ENCODE measurements around the gene TM9SF3.
A peak's percentile ranks its signal among the peaks of the same experiment; 100 is the strongest.
"Not testable (repeated sequence)": the region's sequence is repeated elsewhere in the genome, so short reads cannot be mapped to it uniquely, and the experiment has no call there.

TM9SF3 gene

DNA sequence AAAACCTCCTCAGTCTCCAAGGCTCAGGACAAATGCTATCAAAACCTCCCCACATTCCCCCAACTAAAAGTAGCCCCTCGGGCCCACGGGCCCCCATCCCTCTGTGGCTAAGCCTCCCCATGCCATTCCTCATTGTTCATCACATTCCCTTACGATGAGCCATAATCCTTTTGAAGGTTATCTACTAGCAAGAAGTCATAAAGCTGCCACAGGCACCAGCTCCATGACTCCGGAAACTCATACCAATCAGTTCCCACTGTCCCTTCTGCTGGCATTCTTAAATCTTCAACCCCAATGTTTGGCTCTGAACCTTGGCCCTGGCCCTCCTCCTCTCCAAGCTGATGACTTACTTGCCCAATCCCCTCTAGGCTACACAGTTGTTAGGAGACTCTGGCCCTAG, 19.4 kb upstream of the TM9SF3 start:
- H3K27ac ChIP-seq: no peak overlapping the region
- DNase-seq (ENCODE audit: low read depth, low spot score): no peak

DNA sequence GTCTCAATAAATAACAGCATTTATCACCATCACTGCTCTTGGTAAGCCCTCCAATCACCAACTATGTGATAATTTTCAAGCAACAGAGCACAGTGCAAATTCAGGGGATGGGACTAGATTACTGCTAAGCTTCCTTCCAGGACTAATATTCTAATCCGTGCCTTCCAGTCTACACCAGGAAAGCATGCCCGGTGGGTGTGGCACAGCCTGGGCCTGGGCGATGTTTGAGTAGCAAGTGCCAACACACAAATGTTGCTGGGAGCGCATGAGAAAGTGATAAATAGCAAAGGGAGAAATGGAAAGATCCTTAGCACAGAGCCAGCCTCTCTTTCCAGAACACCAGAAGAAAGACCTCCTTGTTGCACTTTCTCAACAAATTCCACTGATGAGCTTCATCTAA, 13.5 kb upstream of the TM9SF3 start:
- H3K27ac ChIP-seq: no peak overlapping the region
- DNase-seq (ENCODE audit: low read depth, low spot score): no peak

DNA sequence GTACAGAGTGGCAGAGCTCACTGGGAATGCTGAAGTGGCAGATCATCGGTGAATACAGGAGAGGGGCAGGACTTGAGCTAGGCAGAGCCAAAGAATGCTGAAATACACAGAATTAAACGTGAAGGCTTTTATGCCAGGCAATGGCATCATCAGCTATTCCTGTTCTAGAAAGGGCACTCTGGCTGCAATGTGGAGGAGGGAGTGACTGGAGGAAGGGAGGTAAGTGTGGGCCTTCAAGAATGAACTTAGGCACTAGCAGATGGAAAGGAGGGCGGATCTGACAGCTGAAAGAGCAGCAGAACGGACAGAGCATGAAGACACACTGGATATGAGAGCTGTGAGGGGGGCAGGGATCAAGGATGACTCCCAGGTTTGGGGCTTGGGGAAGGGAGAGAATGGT, 12.0 kb upstream of the TM9SF3 start:
- no peak overlapping the region for H3K27ac ChIP-seq

DNA sequence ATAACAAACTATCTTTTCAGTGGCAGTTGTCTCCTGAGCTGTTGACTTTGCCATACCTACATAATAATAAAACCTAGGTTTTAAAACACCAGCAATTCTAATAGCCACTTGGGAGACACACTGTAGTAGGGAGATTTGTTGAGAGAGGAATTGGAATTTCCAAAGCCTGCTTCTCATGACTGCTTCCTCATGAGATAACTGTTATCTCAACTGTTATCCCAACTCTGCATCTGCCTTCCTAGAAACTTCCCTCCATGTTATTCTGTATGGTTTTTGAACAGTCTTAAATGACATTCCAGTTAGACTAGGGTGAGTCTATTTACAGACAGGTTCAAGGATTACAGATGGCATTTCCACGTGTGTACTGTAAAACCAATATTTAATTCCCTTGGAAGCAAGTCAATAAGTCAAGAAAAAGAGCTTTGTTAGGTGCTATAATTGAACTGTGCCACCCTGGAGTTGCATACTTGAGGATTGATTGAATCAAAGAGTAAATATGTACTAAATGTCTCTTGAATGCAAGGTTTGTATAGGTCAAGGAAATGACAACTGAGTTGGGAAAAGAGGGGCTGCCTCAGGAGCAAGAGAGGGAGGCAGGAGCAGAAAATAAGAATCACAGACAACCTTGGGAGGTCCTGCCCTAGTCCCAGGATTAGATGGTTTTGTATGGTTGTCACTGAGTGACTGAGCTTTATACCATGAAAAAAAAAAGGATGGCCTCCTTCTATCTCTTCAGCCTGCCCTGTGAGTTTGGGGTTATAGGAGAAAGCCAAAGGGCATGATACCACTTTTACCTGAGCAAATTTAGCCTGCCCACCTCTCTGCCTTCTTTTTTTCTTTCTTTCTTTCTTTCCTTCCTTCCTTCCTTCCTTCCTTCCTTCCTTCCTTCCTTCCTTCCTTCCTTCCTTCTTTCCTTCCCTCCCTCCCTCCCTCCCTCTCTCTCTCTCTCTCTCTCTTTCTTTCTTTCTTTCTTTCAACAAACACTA, 9.9 kb upstream of the TM9SF3 start:
- DNase-seq (ENCODE audit: low read depth, low spot score): no peak
- H3K27ac ChIP-seq: no peak overlapping the region

More for the DNA sequence above, 12.0 kb upstream of the TM9SF3 start:
- DNase-seq (ENCODE audit: low read depth, low spot score): no peak

DNA sequence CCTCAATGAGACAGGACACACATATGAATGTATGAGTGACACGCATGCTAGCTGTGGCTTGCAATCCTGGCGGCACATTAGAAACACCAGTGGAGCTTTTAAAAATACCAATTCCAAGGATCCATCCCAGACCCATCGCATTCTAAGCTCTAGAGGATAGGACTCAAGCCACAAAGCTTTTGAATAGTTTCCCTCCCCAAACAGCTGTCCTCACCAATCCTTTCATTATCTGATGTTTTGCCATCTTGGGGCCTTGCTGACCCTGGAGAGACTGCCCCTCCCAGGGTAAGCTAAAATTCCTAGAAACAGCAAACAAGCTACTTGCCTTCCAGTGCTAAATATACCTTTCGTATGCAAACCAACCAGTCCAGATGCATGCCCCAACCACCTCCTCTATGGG, 8.9 kb upstream of the TM9SF3 start:
- DNase-seq (ENCODE audit: low read depth, low spot score): no peak
- H3K27ac ChIP-seq: no peak overlapping the region

DNA sequence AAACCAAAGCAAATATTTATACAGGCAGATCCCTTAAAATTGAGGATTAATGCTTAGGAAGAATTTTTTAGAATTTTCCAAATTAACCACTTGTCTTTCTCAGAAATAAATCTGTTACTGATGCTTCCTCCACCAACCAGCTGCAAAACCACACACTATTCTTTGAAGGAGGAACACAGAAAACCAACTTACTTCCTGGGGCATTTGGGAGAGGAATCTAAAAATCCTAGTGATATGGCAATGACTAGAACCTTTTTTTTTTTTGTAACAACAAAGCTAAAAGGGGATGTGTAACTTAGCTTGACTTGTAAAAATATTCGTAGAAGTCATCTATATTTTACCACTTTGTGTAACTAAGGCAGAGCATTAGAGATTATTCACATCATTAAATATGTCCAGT, 5.1 kb upstream of the TM9SF3 start:
- H3K27ac ChIP-seq: no peak overlapping the region
- DNase-seq (ENCODE audit: low read depth, low spot score): no peak

DNA sequence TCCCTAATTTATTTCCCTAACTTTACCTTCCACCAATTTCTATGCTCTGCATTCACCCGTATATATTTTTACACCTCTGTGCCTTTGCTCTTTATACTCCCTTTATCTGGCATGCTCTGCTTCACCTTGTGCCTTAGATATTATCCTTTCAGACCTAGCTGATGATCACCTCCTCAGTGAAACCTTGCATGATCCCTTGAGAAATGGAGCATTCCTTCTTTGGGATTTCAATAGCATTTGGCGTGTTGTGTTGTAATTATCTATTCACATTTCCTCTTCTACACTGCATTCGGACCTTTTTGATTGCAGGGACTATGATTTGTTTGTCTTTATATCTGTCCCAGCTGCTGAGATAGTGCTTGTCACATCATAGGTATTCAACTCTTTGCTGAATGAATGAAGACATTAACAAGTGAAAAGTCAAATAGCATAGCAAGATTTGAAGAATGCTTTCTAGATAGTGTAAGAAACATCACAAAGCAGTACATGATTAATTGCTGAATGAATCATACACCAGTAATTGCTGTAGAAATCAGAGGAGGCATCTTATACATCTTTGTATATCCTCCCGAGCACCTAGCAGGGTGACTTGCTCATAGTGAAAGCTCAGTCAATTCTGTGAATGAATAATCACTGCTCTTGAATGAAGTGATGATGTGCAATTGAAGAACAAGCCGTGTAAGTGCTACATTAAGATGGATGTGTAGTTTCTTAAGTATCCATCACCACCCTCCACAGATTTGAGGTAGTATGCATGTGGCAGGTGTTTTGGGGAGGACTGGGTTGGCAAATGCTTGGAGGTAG, 2.0 kb upstream of the TM9SF3 start:
- DNase-seq (ENCODE audit: low read depth, low spot score): peak; percentile 63
- peak overlapping the region; percentile 4 for H3K27ac ChIP-seq

DNA sequence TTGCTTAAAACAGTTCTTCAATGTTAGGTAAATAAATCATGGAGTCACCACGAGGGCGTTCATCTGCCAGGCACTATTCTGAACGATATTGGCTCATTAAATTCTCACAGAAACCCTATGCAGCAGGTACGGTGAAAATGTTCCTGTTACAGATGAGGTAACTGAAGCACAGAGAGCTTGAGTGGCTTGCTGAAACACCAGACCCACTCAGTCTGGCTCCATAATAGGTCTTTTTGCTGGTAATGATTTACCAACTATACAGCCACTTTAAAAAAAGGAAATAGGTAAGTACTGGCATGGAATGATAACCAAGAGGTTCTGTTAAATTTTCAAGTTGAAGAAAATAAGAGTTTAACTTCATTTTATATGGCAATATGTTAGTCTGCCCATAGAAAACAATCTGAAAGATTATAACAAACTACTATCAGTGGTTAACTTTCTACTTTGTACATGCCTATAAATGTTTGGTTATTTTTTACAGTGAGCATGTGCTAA, 1.3 kb upstream of the TM9SF3 start:
- H3K27ac ChIP-seq: peak overlapping the region; percentile 97

DNA sequence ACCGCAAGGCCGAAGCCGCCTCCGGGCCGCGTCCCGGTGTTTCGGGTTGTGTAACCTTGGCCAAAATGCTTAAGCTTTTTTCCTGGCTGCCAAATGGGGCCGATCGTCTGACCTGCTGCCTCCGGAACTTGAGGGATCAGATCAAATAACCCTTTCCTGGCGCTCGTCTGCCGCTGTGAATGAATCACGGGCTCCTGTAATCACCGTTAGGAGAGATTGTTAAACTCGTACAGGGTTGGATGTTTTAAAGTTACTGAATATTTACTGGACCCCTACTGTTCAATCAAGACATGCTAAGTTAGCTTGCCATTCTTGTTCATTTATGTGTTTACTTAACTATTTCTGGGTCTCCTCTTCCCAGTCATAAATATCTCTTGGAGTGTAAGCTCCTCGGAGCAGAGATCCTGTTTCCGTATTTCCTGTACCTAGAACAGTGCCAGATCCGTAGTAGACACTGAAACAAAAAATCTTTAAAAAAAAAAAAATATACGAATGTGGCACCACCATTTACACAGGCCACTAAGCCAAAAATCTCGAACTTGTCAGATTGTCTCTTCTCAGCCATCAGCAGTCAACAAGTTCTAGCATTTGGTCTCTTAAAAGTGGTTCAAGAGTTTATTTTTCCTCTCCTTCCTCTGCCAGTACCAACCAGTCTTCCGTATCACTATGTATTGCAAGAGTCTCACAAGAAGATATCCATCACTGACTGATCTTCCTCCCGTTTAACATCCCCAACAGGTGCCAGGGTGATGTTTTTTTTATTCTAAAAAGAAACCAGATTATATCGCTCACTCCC, 650 bp upstream of the TM9SF3 start:
- DNase-seq (ENCODE audit: low read depth, low spot score): no peak
- H3K27ac ChIP-seq: peak overlapping the region; percentile 97

More for the DNA sequence above, 1.3 kb upstream of the TM9SF3 start:
- no peak for DNase-seq (ENCODE audit: low read depth, low spot score)

DNA sequence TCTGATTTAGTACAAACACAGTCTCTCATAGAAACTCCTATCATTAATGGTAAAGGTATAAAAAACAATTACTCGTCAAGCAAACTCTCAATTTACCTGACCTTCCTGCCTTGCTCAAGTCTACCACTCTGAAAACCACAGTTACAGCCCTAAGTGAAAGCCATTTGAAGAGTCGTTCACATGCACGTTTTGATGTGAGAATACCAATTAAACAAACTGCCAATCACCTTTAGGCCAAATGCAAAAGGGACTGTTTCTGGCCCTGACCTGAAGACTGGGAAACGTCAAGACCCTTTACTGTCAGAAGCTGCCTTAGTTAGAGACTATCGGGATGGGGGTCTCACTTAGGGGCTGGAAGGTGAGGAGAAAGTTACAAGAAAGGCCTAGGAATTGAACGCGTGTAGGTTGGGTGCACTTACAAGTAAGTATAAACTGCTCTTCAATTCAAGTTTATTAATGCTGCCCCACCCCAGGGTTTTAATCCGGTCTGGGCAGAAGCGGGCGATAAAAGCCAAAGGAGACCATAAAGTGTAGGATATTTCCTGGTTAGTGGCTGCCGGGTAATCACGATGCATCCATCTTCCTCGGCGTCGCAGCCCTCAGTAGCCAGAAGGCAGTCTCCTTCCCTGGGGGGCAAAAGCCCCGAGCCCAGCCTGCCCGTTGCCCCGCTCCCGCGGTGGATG, 935 bp downstream of the TM9SF3 start:
- no peak for DNase-seq (ENCODE audit: low read depth, low spot score)
- H3K27ac ChIP-seq: peak overlapping the region; percentile 97

DNA sequence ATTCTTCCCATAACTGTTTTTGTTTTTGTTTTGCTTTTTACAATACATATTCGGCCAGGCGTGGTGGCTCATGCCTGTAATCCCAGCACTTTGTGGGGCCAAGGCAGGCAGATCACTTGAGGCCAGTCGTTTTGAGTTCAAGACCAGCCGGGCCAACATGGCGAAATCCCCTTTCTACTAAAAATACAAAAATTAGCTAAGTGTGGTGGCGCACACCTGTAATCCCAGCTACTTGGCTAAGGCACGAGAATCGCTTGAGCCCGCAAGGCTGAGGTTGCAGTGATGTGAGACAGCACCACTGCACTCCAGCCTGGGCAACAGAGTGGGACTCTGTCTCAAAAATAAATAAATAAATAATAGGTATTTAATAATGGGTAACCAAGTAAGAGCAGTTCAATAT, 2.3 kb downstream of the TM9SF3 start:
- no peak overlapping the region for H3K27ac ChIP-seq
- DNase-seq (ENCODE audit: low read depth, low spot score): no peak

DNA sequence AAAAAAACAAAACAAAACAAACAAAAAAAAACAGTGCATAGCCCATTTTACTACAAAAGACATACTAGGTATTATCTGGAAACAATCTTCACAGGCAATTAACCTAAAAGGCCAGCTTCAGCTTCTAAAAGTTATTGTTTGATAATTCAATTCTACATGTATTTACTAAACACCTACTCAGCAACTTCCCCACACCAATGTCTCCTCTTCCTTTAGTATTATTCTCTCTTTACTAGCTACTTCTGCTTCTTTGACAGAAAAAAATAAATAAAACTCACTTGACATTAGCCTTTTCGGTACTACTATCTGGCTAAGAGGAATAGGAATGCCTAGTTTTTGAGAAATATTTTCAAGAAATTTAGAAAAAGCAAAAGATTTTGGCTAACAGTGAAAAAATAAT, 2.8 kb downstream of the TM9SF3 start:
- no peak overlapping the region for H3K27ac ChIP-seq
- no peak for DNase-seq (ENCODE audit: low read depth, low spot score)

DNA sequence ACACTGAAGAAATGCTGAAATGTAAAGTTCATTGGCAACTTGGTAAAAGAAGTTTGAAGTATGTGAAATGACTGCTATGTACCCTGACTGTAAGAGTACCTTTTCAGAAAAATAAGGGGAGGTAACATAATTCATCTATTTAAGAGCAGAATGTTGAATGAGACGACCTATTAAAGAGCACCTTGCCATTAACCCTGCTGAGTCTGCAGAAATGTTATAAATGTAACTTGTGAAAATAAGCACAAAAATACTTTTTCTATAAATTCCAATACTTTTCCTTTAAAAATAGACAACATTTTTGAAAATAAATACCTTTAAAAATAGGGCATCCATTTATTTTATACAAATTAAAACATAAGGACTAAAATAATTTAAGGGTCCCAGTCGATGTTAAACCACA, 7.7 kb downstream of the TM9SF3 start:
- no peak for DNase-seq (ENCODE audit: low read depth, low spot score)
- peak overlapping the region; percentile 32 for H3K27ac ChIP-seq

DNA sequence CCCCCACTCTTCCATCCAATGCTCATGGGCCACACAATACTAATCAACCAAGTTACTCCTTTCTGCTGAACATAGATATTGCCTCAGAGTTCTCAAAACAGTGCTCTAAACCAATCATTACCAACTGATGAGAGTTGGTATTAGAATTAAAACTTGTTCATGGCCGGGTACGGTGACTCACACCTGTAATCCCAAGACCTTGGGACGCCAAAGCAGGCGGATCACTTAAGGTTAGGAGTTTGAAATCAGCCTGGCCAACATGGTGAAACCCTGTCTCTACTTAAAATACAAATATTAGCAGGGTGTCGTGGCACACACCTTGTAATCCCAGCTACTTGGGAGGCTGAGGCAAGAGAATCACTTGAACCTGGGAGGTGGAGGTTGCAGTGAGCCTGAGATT, 8.2 kb downstream of the TM9SF3 start:
- DNase-seq (ENCODE audit: low read depth, low spot score): no peak
- peak overlapping the region; percentile 32 for H3K27ac ChIP-seq

DNA sequence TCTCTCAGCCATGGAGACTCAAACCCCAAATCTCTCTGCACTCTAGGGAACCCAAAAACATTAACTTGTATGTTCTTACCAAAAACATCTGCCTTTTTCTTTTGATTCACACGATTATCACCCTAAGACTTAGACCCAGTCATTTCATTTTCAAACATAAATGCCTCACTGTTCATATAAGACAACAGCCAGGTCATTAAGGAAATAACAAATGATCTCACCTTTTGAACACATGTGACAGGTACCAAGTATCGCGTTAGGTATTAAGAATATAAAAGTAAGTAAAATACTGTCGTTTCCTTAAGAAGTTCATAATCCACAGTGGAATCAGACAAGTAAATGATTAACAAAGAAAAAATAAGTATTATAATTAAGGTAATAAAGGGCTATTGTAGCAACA, 8.8 kb downstream of the TM9SF3 start:
- no peak for DNase-seq (ENCODE audit: low read depth, low spot score)

DNA sequence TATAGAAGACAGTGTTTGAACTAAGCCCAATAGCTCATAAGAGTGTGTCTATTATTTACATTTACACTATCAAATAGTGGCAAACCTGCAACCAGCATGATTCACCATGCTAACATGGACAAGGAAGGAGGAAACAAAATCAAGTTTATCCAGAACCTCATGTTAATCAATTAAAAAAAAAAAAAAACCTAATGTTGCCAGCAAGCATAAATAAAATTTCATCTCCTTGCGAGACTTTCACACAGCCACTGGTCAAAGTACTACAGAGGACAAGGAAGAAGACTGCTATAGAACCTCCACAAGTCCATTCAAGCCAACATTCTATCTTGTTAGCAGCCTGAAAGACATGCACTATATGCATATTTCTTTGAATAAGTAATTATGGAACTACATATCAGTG, 9.7 kb downstream of the TM9SF3 start:
- H3K27ac ChIP-seq: peak overlapping the region; percentile 32
- peak; percentile 40 for DNase-seq (ENCODE audit: low read depth, low spot score)

More for the DNA sequence above, 8.8 kb downstream of the TM9SF3 start:
- H3K27ac ChIP-seq: peak overlapping the region; percentile 32

DNA sequence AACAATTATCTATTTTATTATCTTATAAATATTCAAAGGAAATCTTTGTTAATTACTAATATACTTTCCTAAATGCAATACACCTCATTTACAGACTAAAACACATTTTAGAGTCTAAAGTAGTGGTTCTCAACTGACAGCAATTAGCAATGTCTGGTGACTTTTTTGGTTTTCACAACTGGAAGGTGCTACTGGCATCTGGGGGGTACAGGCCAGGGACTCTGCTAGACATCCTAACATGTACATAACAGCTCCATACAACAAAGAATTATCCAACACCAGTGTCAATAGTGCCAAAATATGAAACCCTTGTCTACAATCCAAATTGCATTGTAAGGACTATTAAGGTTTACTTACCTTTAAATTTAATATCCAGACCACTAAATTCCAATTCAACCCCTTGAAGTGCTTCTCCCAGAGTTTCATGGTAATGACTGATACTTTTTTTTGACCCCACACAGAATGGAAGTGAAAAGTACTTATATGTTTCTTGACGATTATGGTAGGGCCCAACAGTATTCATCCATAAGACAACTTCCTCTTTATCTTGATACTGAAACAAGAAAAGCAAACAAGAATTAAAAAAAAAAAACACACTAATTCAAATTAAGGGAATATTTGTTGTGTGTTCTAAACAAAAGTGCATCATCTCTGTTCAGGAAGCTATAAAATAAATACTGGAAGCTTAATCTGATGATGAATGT, 10.4 kb downstream of the TM9SF3 start:
- DNase-seq (ENCODE audit: low read depth, low spot score): no peak
- H3K27ac ChIP-seq: peak overlapping the region; percentile 32

DNA sequence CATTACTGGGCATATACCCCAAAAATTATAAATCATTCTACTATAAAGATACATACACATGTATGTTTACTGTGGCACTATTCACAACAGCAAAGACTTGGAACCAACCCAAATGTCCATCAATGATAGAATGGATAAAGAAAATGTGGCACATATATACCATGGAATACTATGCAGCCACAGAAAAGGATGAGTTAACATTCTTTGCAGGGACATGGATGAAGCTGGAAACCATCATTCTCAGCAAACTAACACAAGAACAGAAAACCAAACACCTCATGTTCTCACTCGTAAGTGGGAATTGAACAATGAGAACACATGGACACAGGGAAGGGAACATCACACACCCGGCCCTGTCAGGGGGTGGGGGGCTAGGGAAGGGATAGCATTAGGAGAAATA, 12.2 kb downstream of the TM9SF3 start:
- DNase-seq (ENCODE audit: low read depth, low spot score); H3K27ac ChIP-seq: not testable (repeated sequence)

DNA sequence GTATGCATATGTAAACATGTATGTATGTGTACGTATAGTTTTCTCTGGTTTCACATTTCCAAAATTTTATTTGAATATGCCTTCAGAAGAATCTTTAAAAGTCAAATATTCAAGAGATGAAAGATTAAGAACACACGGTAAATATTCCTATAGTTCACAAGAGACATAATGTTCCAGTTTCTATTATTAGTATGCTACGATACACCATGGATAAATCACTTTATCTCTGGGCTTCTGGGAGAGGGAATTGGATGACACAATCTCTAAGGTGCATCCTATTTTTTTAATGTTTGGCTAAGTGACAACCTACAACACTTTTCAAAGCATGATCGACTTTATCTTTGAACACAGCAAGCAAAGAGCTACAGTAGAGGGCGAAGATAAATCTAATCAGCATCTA, 13.8 kb downstream of the TM9SF3 start:
- no peak for DNase-seq (ENCODE audit: low read depth, low spot score)
- no peak overlapping the region for H3K27ac ChIP-seq
